GM10847 (cell line): ENCODE results near the gene WWOX.

Experiments used
- POLR2A ChIP-seq: IDR thresholded peaks from 2 replicates; pipeline ENCODE4 v1.6.1; 2011; ENCODE audit not compliant: insufficient read length; ENCODE audit errors: extremely low read depth

The WWOX gene

GRCh38 chr16:79011282-79011681, 911.8 kb downstream of the WWOX start:
- TF ChIP-seq POLR2A = no peak

GRCh38 chr16:79012671-79013434, 913.4 kb downstream of the WWOX start:
- TF ChIP-seq POLR2A = no peak

- no peak for TF ChIP-seq POLR2A
Measured at GRCh38 chr16:79013930-79014660, 914.6 kb downstream of the WWOX start.

- no peak for TF ChIP-seq POLR2A
Measured at GRCh38 chr16:79018650-79019429, 919.4 kb downstream of the WWOX start.

- no peak for TF ChIP-seq POLR2A
Measured at GRCh38 chr16:79019431-79019830, 920.0 kb downstream of the WWOX start.

GRCh38 chr16:79021991-79022630, 922.7 kb downstream of the WWOX start:
- no peak for TF ChIP-seq POLR2A

- TF ChIP-seq POLR2A = no peak
Measured at GRCh38 chr16:79026117-79026516, 926.7 kb downstream of the WWOX start.

- TF ChIP-seq POLR2A = no peak
Measured at GRCh38 chr16:79036541-79036940, 937.1 kb downstream of the WWOX start.

GRCh38 chr16:79037521-79038373, 938.3 kb downstream of the WWOX start:
- no peak for TF ChIP-seq POLR2A

- no peak for TF ChIP-seq POLR2A
Measured at GRCh38 chr16:79041206-79041605, 941.8 kb downstream of the WWOX start.

- TF ChIP-seq POLR2A = no peak
Measured at GRCh38 chr16:79042141-79042540, 942.7 kb downstream of the WWOX start.

- no peak for TF ChIP-seq POLR2A
Measured at GRCh38 chr16:79042886-79043285, 943.4 kb downstream of the WWOX start.

GRCh38 chr16:79045191-79045590, 945.7 kb downstream of the WWOX start:
- no peak for TF ChIP-seq POLR2A

- no peak for TF ChIP-seq POLR2A
Measured at GRCh38 chr16:79047337-79047736, 947.9 kb downstream of the WWOX start.
